ENCODE measurements around the gene CRAT.

GRCh38 chr9:129064499-129064908 is 46.1 kb downstream of the CRAT start:
- TF ChIP-seq CTCF (IDR thresholded peaks at IDR 0.05) (no peak), POLR2AphosphoS5 (IDR thresholded peaks at IDR 0.05) (no peak)
